C4-2B (cell line): Measurements from ENCODE around the gene MOB1B.

Experiments used
- CTCF ChIP-seq: fragments of 450-650 bp; conservative IDR thresholded peaks from 2 replicates; pipeline ENCODE4 v1.5.1; 2017; ENCODE audit warnings: mild to moderate bottlenecking
- ZFX ChIP-seq: fragments of 450-650 bp; IDR thresholded peaks from 2 replicates; pipeline ENCODE4 v1.6.1; 2017

GRCh38 chr4:71006203-71006907 lies 104.2 kb downstream of the MOB1B start:
- TF ChIP-seq CTCF = no peak
- no peak for TF ChIP-seq ZFX
